NCI-H1436 (cell line): ENCODE data around the gene CP.

Experiments
- DNase-seq: peaks from one replicate; lab custom pipeline; 2025; lab: John Stamatoyannopoulos, UW

CP gene

GRCh38 chr3:149186219-149186618, 35.4 kb downstream of the CP start:
- no peak for DNase-seq

GRCh38 chr3:149181182-149181581, 40.4 kb downstream of the CP start:
- DNase-seq: no peak

GRCh38 chr3:149180057-149180573, 41.5 kb downstream of the CP start:
- DNase-seq: no peak

GRCh38 chr3:149179220-149179619, 42.4 kb downstream of the CP start:
- no peak for DNase-seq

GRCh38 chr3:149177122-149177521, 44.5 kb downstream of the CP start:
- no peak for DNase-seq

GRCh38 chr3:149174901-149175300, 46.7 kb downstream of the CP start:
- DNase-seq: no peak

- no peak for DNase-seq
Measured at GRCh38 chr3:149170672-149171071, 51.0 kb downstream of the CP start.

GRCh38 chr3:149167898-149168297, 53.7 kb downstream of the CP start:
- no peak for DNase-seq

- no peak for DNase-seq
Measured at GRCh38 chr3:149163066-149163465, 58.6 kb downstream of the CP start.

GRCh38 chr3:149162007-149162406, 59.6 kb downstream of the CP start:
- no peak for DNase-seq

GRCh38 chr3:149160754-149161300, 60.8 kb downstream of the CP start:
- DNase-seq: no peak

GRCh38 chr3:149153402-149153801, 68.2 kb downstream of the CP start:
- DNase-seq: no peak

GRCh38 chr3:149152420-149152819, 69.2 kb downstream of the CP start:
- DNase-seq: no peak

- no peak for DNase-seq
Measured at GRCh38 chr3:149151843-149152242, 69.8 kb downstream of the CP start.

- no peak for DNase-seq
Measured at GRCh38 chr3:149150436-149150835, 71.2 kb downstream of the CP start.

GRCh38 chr3:149145974-149146373, 75.7 kb downstream of the CP start:
- DNase-seq: no peak

- no peak for DNase-seq
Measured at GRCh38 chr3:149145356-149145755, 76.3 kb downstream of the CP start.

- no peak for DNase-seq
Measured at GRCh38 chr3:149142682-149143081, 78.9 kb downstream of the CP start.

GRCh38 chr3:149134575-149134974, 87.1 kb downstream of the CP start:
- DNase-seq: no peak

- DNase-seq: no peak
Measured at GRCh38 chr3:149131589-149131988, 90.0 kb downstream of the CP start.

GRCh38 chr3:149129326-149130205, 92.1 kb downstream of the CP start, which contains the start of gene HPS3:
Gene HPS3 (plus strand): TSS chr3:149129638. CDS start chr3:149129724, 86 bp downstream.
- DNase-seq: peak; percentile 92

- no peak for DNase-seq
Measured at GRCh38 chr3:149128821-149129220, 92.8 kb downstream of the CP start.
